ENCODE measurements around the gene RASGRP4. TPM values are rescaled to one million over a fixed set of nuclear protein-coding genes. Genes with fewer than 3 reads are reported as not detected.

Gene RASGRP4
- total RNA-seq, 1 experiment from 2014 or later = not detected

DNA sequence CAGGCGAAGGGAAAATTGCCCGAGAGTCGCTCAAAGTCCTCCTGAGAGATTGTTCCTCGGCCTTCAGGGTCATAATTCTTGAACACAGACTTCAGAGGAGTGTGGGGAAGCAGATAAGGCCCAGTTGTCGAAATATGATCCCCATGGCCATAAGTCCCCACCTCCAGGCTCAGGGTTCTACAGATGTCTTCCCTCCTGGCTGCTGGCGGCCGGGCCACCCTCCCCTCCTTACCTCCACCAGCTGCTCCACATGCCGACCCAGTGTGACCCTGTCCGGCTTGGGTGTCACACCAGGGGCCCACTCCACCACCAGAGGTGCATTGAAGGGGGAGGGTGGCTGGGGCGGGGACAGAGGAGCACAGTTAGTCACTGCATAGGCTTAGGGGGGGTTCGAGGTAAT, 13.1 kb downstream of the RASGRP4 start:
- ChIA-PET RAD21 (ENCODE audit: low non-redundant PET in 1 of 2, low total read pairs in 2 of 2, uncharacterized antibody in 2 of 2, unreplicated experiment in 2 of 2) (no interaction called here), POLR2A (interaction anchor here (1.0 kb wide), 1 partner anchor 10 kb away, joined by 4 read pairs; the partner anchor contains the start of gene FAM98C), CTCF (interaction anchor here (1.0 to 2.2 kb wide), 2 partner anchors 9 to 10 kb away, joined by 3 to 7 read pairs; partner anchors contain the start of gene FAM98C)
- Histone ChIP-seq H4K20me1 (ENCODE audit: insufficient read depth) (no peaks in the 10 kb centered on the region), H3K9me2 (ENCODE audit: insufficient read depth) (no peaks in the 10 kb centered on the region), H3K4me3 (replicated peaks in 1 of 2; ENCODE audit: low read depth in 1 of 2, low read length in 2 of 2) (no peak overlapping the region), H3K9me3 (ENCODE audit: control insufficient read depth in 1 of 2, insufficient read depth in 1 of 2, low read depth in 1 of 2, low read length in 2 of 2) (no peaks in the 10 kb centered on the region), H3K27me3 (ENCODE audit: insufficient read depth, low read length) (no peaks in the 10 kb centered on the region), H3K36me3 (ENCODE audit: control insufficient read depth in 1 of 2, insufficient read depth in 2 of 2, low read length in 2 of 2) (no peaks in the 10 kb centered on the region), H3K9ac (ENCODE audit: low read length) (no peak overlapping the region), H3K4me2 (ENCODE audit: low read length) (no peak overlapping the region), H2AFZ (ENCODE audit: low read depth, low read length, poor library complexity, severe bottlenecking) (no peak overlapping the region), H3K4me1 (ENCODE audit: control insufficient read depth in 1 of 2, insufficient read depth in 2 of 2, low read length in 2 of 2) (peaks cover 9 to 22% of the 10 kb centered on the region in 2 experiments; a peak in 3 of 4 replicates), H3K79me2 (ENCODE audit: insufficient read depth, low read length) (no peaks in the 10 kb centered on the region), H3K27ac (ENCODE audit: low read depth, low read length) (no peak overlapping the region)
- intact Hi-C loops (cut with micrococcal nuclease) = no loop called here
- ATAC-seq (no peak), DNase-seq (ENCODE audit: low read depth, low spot score) (no peak)
- BruUV-seq (replicated peaks) = no TSS peak
- TF ChIP-seq ELF1 (IDR thresholded peaks at IDR 0.05; ENCODE audit: borderline replicate concordance, low read depth) (no peak), SRF (IDR thresholded peaks at IDR 0.05; ENCODE audit: low read depth) (no peak), EZH2phosphoT487 (IDR thresholded peaks at IDR 0.05; ENCODE audit: borderline replicate concordance) (no peak), YY1 (IDR thresholded peaks at IDR 0.05; ENCODE audit: extremely low read depth, insufficient replicate concordance, low read depth, low read length) (no peak), CBX3 (IDR thresholded peaks at IDR 0.05; ENCODE audit: low read depth) (no peak), SP1 (IDR thresholded peaks at IDR 0.05; ENCODE audit: low read depth) (no peak), JUND (IDR thresholded peaks at IDR 0.05) (no peak), EGR1 (IDR thresholded peaks at IDR 0.05; ENCODE audit: low read depth) (no peak)
- TF ChIP-seq, protein P1, sequence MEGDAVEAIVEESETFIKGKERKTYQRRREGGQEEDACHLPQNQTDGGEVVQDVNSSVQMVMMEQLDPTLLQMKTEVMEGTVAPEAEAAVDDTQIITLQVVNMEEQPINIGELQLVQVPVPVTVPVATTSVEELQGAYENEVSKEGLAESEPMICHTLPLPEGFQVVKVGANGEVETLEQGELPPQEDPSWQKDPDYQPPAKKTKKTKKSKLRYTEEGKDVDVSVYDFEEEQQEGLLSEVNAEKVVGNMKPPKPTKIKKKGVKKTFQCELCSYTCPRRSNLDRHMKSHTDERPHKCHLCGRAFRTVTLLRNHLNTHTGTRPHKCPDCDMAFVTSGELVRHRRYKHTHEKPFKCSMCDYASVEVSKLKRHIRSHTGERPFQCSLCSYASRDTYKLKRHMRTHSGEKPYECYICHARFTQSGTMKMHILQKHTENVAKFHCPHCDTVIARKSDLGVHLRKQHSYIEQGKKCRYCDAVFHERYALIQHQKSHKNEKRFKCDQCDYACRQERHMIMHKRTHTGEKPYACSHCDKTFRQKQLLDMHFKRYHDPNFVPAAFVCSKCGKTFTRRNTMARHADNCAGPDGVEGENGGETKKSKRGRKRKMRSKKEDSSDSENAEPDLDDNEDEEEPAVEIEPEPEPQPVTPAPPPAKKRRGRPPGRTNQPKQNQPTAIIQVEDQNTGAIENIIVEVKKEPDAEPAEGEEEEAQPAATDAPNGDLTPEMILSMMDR (IDR thresholded peaks at IDR 0.05 in 2 of 3, conservative IDR thresholded peaks at IDR 0.05 in 1 of 3; ENCODE audit: borderline replicate concordance in 1 of 3, insufficient read depth in 1 of 3, low read depth in 2 of 3, low read length in 2 of 3) = no peak

All from HCT116 (cell line).